ENCODE data around the gene ASCL2. TPM values are rescaled to one million over a fixed set of nuclear protein-coding genes. Genes with fewer than 3 reads are reported as not detected.
A peak's percentile ranks its signal among the peaks of the same experiment; 100 is the strongest.

The ASCL2 gene
- total and polyA plus RNA-seq, 7 donors: 0.03 to 0.08 TPM; not detected in 5

- peak in 1 of 2 donors; percentile 5 for DNase-seq
- no peak overlapping the region for H3K27ac ChIP-seq
- H3K36me3 ChIP-seq (ENCODE audit: insufficient read depth in 1 of 2, low read depth in 1 of 2): no peaks in the 10 kb centered on the region
- peaks cover 0 to 12% (median 3%) of the 10 kb centered on the region in 3 donors for H3K27me3 ChIP-seq (ENCODE audit: insufficient read depth in 3 of 3, low read length in 2 of 3)
- TF ChIP-seq CTCF (IDR thresholded peaks at IDR 0.05): no peak
- no peaks in the 10 kb centered on the region for H3K9me3 ChIP-seq
- no peaks in the 10 kb centered on the region for H3K4me1 ChIP-seq
- 88 to 95% (median 90%) methylated on average over 7 of the region's 7 CpGs for WGBS, 3 donors
- H3K4me3 ChIP-seq: no peak overlapping the region
- no peak for ATAC-seq
- intact Hi-C loops (cut with DNase I): no loop called here
These were observed 21.6 kb downstream of the ASCL2 start for GRCh38 chr11:2248762-2249161.

GRCh38 chr11:2248242-2248641, 22.1 kb downstream of the ASCL2 start:
- TF ChIP-seq CTCF (IDR thresholded peaks at IDR 0.05): no peak
- WGBS, 3 donors: 83 to 87% (median 84%) methylated on average over 11 of the region's 11 CpGs
- Histone ChIP-seq H3K9me3 (no peaks in the 10 kb centered on the region), H3K27me3 (ENCODE audit: insufficient read depth in 3 of 3, low read length in 2 of 3) (peaks cover 0 to 12% (median 3%) of the 10 kb centered on the region in 3 donors), H3K4me1 (no peaks in the 10 kb centered on the region), H3K27ac (no peak overlapping the region), H3K36me3 (ENCODE audit: insufficient read depth in 1 of 2, low read depth in 1 of 2) (no peaks in the 10 kb centered on the region), H3K4me3 (no peak overlapping the region)
- ATAC-seq: no peak
- intact Hi-C loops (cut with DNase I): no loop called here
- peak in 1 of 2 donors; percentile 4 for DNase-seq

GRCh38 chr11:2247496-2247895, 22.9 kb downstream of the ASCL2 start:
- ATAC-seq (no peak), DNase-seq (no peak)
- Histone ChIP-seq H3K4me3 (no peak overlapping the region), H3K36me3 (ENCODE audit: insufficient read depth in 1 of 2, low read depth in 1 of 2) (no peaks in the 10 kb centered on the region), H3K9me3 (peaks cover 6% of the 10 kb centered on the region), H3K4me1 (no peaks in the 10 kb centered on the region), H3K27ac (no peak overlapping the region), H3K27me3 (ENCODE audit: insufficient read depth in 3 of 3, low read length in 2 of 3) (peaks cover 0 to 12% (median 3%) of the 10 kb centered on the region in 3 donors)
- no peak for TF ChIP-seq CTCF (IDR thresholded peaks at IDR 0.05)
- WGBS, 3 donors: 67 to 79% (median 67%) methylated on average over 7 of the region's 7 CpGs
- intact Hi-C loops (cut with DNase I): no loop called here

GRCh38 chr11:2240834-2241233, 29.6 kb downstream of the ASCL2 start:
- 55 to 63% (median 62%) methylated on average over 3 of the region's 3 CpGs for WGBS, 3 donors
- intact Hi-C loops (cut with DNase I): no loop called here
- H3K4me3 ChIP-seq: no peak overlapping the region
- H3K36me3 ChIP-seq (ENCODE audit: insufficient read depth in 1 of 2, low read depth in 1 of 2): no peaks in the 10 kb centered on the region
- no peak for ATAC-seq
- H3K4me1 ChIP-seq: no peaks in the 10 kb centered on the region
- TF ChIP-seq CTCF (IDR thresholded peaks at IDR 0.05): no peak
- H3K9me3 ChIP-seq: peaks cover 16% of the 10 kb centered on the region
- no peak for DNase-seq
- H3K27ac ChIP-seq: no peak overlapping the region
- H3K27me3 ChIP-seq (ENCODE audit: insufficient read depth in 3 of 3, low read length in 2 of 3): peaks cover 0 to 3% (median 0%) of the 10 kb centered on the region in 3 donors

Data from psoas muscle (tissue), 8 donors.